ENCODE results near the gene BMPR2.
"Not testable (repeated sequence)": the region's sequence is repeated elsewhere in the genome, so short reads cannot be mapped to it uniquely, and the experiment has no call there.

Gene BMPR2

GRCh38 chr2:202382684-202383083 is 6.6 kb downstream of the BMPR2 start:
- DNase-seq (ENCODE audit: low spot score) = no peak

DNA sequence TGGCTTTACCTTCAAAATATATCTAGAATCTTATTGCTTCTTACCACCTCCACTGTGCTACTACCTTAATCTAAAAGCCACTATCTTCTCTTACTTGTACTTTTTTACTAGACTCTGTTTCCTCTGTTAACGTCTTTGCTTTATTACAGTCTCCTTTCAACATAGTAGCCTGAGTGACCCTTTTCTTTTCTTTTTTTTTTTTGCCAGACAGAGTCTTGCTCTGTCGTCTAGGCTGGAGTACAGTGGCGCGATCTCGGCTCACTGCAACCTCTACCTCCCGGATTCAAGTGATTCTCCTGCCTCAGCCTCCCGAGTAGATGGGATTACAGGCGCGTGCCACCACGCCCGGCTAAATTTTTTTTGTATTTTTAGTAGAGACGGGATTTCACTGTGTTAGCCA is 10.4 kb downstream of the BMPR2 start:
- not testable (repeated sequence) for DNase-seq (ENCODE audit: low spot score)

DNA sequence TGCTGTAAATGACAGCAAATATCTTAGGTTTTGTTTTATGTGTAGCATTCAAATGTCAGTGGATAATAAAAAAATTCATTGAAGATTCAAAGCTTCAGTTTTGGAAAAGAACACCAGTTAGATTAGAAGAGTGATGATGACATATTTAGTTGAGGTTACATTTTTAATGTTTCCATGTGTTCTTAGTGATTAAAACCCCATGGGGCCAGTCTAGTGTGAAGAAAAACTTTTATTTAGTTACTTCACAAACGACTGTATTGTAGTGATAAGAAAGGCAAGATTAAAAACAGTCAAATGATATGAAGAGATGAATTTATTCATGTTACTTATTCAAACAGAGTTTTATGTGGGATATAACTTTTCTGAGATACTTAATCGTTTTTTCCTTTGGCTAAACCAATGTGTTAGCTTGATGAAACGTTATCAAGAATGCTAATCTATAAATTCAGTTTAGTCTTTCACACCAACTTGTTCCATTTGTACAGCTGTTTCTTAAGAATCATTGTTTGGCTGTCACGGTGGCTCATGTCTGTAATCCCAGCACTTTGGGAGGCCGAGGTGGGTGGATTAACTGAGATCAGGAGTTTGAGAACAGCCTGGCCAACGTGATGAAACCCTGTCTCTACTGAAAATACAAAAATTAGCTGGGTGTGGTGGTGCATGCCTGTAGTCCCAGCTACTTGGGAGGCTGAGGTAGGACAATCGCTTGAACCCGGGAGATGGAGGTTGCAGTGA is 11.6 kb downstream of the BMPR2 start:
- DNase-seq (ENCODE audit: low spot score) = no peak

DNA sequence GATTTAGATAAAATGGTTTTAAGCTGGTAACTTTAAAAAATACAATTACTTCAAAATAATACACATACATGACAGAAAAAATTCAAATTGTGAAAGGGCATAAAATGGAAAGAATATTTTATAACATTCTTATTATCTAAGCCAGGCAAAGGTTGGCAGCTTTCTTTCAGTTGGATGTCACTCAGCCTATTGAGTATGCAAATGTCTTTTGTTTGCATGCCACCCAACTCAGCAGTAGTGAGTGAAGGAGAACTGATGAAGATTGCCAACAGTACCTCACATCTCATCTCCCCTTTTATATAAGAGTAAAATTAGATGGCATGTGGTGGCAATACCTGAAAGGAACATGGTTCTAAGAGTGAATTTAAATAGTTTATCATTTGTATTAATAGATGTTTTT is 24.8 kb downstream of the BMPR2 start:
- no peak for DNase-seq (ENCODE audit: low spot score)

- DNase-seq (ENCODE audit: low spot score) = no peak
These were observed 29.7 kb downstream of the BMPR2 start for GRCh38 chr2:202405798-202406197.

DNA sequence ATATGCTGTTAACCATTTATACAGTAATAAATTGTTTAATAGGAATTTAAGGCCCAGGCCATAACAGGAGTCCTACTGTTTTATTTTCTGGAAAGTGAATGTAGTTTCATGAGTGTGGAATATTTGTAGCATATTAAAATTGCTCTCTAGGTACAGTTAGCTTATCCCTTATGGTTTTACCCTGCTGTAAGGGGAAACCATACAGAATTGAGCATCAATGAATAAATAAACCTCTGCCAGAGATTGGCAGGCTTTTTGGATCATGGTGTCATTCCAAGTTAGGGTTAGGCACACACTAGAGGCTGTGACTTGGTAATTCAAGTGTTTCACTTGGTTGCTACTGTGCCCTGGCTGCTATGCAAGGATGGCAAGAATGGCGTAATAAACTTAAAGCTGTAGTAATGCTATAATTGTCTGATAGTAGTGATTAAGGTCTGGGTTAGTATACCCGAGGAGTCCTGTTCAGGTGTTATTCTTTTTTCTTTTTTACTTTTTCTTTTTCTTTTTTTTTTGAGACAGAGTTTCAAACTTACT is 30.4 kb downstream of the BMPR2 start:
- no peak for DNase-seq (ENCODE audit: low spot score)

GRCh38 chr2:202408546-202409140 is 32.5 kb downstream of the BMPR2 start:
- DNase-seq (ENCODE audit: low spot score) = no peak

GRCh38 chr2:202410092-202410491 is 34.0 kb downstream of the BMPR2 start:
- peak; percentile 9 for DNase-seq (ENCODE audit: low spot score)

DNA sequence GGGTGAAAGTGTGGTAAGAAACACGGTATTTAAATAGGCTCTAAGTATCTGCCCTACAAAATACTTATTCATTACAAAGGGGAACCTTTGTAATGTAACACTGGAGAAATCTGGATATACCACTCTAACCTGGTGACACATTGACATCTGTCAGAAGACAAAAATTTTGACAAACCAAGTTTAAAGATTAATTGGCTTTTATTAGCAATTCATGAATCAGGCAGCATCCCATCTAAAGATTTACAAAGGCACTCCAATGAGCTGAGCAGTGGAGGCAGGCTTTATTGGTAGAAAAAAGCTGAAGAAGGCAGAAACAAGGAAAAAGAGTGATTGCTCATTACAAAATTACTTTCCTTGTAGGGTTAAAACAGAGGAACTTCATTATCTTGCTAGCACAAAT is 35.0 kb downstream of the BMPR2 start:
- no peak for DNase-seq (ENCODE audit: low spot score)

DNA sequence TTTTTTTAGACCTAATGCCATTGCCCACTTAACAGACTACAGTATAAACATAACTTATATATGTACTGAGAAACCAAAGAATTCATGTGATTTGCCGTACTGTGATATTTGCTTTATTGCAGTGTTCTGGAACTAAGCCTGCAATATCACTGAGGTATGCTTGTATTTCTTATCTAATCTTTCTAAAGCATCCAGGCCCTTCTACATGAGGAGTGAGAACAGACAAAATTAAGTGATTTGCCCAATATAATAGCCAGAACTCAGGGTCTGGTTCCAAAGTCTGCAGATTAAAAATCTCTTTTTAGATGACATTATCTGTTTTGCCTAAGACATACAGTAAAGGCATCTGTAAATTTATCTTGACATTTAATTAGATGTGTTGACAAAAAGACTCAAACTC is 41.9 kb downstream of the BMPR2 start:
- no peak for DNase-seq (ENCODE audit: low spot score)

DNA sequence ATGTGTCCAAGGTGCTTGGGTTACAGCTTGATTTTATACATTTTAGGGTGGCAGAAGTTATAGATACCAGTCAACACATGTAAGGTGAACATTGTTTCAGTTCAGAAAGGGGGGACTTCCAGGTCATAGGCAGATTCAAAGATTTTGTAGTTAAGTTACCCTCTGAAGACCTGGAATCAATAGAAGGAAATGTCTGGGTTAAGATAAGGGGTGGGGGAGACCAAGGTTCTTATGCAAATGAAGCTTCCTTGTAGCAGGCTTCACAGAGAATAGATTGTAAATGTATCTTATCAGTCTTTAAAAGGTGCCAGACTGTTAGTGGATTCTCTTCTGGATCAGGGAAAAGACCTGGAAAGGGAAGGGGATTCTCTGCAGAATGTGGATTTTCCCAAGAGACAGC is 42.4 kb downstream of the BMPR2 start:
- no peak for DNase-seq (ENCODE audit: low spot score)

DNA sequence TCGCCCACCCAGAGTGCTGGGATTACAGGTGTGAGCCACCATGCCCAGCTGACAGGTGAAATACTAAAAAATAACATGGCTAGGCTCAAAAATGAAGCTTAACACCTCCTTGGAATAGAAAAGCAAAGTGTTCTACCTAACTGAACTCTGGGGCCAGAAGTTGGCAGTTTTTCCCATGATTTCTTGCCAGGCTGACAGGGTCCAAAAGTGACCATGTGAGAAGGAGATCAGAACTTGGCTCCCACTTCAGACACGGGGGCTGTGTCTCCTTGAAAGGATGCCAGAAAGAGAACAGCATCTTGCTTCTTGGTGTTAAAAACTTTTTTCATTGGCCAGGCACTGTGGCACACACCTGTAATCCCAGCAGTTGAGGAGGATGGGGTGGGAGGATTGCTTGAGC is 47.0 kb downstream of the BMPR2 start:
- no peak for DNase-seq (ENCODE audit: low spot score)

GRCh38 chr2:202425036-202425435 is 48.9 kb downstream of the BMPR2 start:
- DNase-seq (ENCODE audit: low spot score) = no peak

GRCh38 chr2:202426751-202427150 is 50.6 kb downstream of the BMPR2 start:
- DNase-seq (ENCODE audit: low spot score) = no peak

DNA sequence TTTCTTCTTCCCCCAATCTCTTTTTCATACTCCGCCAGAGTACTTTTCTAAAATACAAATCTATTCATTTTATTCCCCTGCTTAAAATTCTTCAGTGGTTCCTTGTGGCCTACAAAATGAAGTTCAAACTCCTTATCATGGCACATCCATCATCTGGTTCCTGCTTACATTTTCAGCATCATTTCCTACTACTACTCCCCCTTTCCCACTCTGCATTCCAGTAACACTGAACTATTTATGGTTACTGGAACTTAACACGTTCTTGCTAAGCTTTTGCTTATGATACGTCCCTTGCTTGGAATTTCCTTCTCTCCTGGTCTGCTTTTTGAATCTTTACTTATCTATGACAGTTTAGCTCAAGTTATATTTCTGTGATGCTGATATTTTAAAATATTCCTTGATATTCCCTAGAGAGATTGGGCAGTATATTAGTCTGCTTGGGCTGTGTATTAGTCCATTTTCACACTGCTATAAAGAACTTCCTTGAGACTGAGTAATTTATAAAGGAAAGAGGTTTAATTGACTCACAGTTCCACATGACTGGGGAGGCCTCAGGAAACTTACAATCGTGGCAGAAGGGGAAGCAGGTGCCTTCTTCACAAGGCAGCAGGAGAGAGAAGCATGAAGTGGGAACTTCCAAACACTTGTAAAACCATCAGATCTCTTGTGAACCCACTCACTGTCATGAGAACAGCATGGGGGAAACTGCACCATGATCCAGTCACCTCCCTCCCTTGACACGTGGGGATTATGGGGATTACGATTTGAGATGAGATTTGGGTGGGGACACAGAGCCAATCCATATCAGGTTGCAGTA is 53.2 kb downstream of the BMPR2 start:
- no peak for DNase-seq (ENCODE audit: low spot score)

- DNase-seq (ENCODE audit: low spot score) = no peak
These were observed 56.6 kb downstream of the BMPR2 start for GRCh38 chr2:202432776-202433175.

GRCh38 chr2:202434472-202434871 is 58.3 kb downstream of the BMPR2 start:
- DNase-seq (ENCODE audit: low spot score) = no peak

DNA sequence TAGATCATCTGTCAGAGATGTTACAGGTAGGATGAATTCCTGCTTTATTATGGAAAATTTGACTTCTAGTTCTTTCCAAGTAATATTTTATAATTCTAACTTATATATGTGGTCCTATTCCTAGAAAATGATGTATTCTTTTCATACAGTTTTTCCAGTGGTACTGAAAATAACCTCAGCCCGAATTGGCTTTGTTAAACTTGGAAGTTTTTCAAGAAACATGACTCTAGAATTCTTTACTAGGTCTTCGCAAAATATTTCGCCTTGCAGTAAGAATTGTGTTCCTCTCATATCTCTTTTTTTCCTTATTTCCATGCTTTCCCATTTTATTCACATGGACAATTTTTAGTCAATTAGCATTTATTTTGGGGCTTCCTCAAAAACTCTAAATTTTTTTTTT is 60.5 kb downstream of the BMPR2 start:
- no peak for DNase-seq (ENCODE audit: low spot score)

DNA sequence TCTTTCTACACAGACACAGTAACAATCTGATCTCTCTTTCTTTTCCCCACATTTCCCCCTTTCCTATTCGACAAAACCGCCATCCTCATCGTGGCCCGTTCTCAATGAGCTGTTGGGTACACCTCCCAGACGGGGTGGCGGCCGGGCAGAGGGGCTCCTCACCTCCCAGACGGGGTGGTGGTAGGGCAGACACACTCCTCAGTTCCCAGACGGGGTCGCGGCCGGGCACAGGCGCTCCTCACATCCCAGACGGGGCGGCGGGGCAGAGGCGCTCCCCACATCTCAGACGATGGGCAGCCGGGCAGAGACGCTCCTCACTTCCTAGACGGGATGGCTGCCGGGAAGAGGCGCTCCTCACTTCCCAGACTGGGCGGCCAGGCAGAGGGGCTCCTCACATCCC is 64.0 kb downstream of the BMPR2 start:
- not testable (repeated sequence) for DNase-seq (ENCODE audit: low spot score)

DNA sequence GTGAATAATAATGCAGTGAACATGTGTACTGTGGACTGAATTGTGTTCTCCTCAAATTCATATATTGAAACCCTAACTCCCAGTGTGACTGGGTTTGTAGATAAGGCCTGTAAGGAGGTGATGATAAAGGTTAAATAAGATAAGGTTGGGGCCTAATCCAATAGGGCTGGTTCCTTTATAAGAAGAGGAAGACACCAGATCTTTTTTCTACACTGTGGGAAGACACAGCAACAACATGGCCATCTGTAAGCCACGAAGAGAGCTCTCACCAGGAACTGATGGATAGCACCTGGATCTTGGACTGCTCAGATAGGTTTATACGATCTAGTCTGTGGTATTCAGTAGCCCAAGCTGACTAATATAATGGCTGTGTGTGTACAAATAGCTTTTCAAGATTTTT is 66.8 kb downstream of the BMPR2 start:
- DNase-seq (ENCODE audit: low spot score) = no peak

DNA sequence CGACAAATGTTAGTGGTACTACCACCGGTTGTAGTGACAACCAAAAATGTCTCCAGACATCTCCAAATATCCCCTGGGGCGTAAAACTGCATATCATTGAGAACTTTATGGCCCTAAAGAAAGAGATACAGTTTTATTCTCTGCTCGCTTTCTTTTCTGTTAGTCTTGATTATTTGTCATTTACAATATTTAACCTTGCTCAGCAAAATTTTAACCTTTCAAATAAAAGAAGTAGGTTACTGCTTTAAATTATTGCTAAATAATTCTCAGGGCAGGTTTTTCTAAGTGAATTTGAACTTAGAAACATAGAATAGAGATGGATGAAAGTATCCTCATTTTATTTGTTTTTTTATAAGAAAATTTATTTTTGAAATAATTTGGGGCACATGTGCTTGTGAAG is 67.9 kb downstream of the BMPR2 start:
- DNase-seq (ENCODE audit: low spot score) = no peak

DNA sequence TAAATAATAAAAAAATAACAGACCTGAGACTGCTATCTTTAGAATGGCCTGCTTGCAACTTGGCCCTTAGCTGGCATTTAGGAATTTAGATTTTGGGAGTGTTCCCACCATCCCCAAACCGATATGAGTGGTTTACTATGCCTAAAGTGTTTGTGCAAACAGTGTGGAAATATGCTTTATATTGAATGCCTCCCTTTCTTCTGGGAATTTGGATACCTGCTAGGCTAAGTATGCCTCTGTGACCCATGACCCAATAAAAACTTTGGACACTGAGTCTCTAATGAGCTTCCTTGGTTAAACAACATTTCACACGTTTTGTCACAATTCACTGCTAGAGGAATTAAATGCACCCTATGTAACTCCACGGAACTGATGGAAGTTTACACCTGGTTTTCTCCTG is 73.2 kb downstream of the BMPR2 start:
- DNase-seq (ENCODE audit: low spot score) = no peak

- DNase-seq (ENCODE audit: low spot score) = no peak
These were observed 74.7 kb downstream of the BMPR2 start for GRCh38 chr2:202450785-202451184.

Measured in activated CD4-positive, alpha-beta T cell treated with anti-CD3 and anti-CD28 coated beads, Interleukin-2, Interleukin-4, amounts not matched to agents 100 ng/mL and 50 ng/mL, durations not matched to agents 16 hours and 8 hours (primary cell).